ENCODE measurements around the gene SKAP1. TPM values are rescaled to one million over a fixed set of nuclear protein-coding genes. Genes with fewer than 3 reads are reported as not detected.

SKAP1 gene
- polyA plus RNA-seq, 3 donors = 0.13 to 1.0 (median 0.52) TPM

DNA sequence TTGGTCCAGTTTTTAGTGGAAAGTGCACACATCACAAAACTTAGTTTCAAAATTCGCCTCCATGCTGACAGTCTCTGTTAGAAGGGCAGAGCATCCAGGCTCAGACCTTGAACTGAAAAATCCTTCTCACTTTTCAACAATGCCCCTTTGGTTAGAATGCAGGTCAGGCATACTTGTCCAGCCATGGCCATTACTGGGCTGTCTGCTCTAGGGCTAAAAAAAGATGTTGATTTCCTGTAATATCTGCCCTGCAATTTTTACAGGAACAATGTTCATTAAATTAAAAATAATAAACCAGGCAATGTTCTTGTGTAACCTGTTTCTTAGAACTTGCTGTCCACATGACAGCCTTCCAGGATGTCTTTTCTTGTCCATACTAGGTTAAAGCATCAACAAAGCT, 200.1 kb downstream of the SKAP1 start:
- Histone ChIP-seq H2AFZ (ENCODE audit: insufficient read depth, low read depth, low read length, poor library complexity, severe bottlenecking) (no peak overlapping the region), H3K27me3 (ENCODE audit: control insufficient read depth in 2 of 2, insufficient read depth in 2 of 2, low read length in 2 of 2) (peaks cover 2 to 15% of the 10 kb centered on the region in 2 donors), H3K4me2 (replicated peaks; ENCODE audit: extremely low read depth, low read length, poor library complexity, severe bottlenecking) (no peak overlapping the region), H3K4me3 (replicated peaks in 1 of 3; ENCODE audit: low read depth in 2 of 3, low read length in 3 of 3) (no peak overlapping the region), H3K9ac (ENCODE audit: insufficient read depth, low read length, poor library complexity, severe bottlenecking) (no peak overlapping the region), H3K9me3 (replicated peaks in 1 of 2; ENCODE audit: control insufficient read depth in 1 of 2, insufficient read depth in 1 of 2, low read length in 2 of 2) (no peaks in the 10 kb centered on the region), H3K27ac (ENCODE audit: low read depth in 1 of 2, low read length in 2 of 2) (no peak overlapping the region), H4K20me1 (ENCODE audit: insufficient read depth, low read length) (no peaks in the 10 kb centered on the region), H3K4me1 (ENCODE audit: control insufficient read depth in 1 of 2, insufficient read depth in 2 of 2, low read length in 2 of 2) (no peaks in the 10 kb centered on the region), H3K79me2 (ENCODE audit: insufficient read depth, low read length) (no peaks in the 10 kb centered on the region), H3K36me3 (replicated peaks in 1 of 2; ENCODE audit: control insufficient read depth in 1 of 2, insufficient read depth in 2 of 2, low read length in 2 of 2) (no peaks in the 10 kb centered on the region)
- no peak for DNase-seq
- H3K4me3 Mint-ChIP-seq = no peak overlapping the region
- intact Hi-C loops (cut with micrococcal nuclease) = no loop called here
- TF ChIP-seq, protein P1, sequence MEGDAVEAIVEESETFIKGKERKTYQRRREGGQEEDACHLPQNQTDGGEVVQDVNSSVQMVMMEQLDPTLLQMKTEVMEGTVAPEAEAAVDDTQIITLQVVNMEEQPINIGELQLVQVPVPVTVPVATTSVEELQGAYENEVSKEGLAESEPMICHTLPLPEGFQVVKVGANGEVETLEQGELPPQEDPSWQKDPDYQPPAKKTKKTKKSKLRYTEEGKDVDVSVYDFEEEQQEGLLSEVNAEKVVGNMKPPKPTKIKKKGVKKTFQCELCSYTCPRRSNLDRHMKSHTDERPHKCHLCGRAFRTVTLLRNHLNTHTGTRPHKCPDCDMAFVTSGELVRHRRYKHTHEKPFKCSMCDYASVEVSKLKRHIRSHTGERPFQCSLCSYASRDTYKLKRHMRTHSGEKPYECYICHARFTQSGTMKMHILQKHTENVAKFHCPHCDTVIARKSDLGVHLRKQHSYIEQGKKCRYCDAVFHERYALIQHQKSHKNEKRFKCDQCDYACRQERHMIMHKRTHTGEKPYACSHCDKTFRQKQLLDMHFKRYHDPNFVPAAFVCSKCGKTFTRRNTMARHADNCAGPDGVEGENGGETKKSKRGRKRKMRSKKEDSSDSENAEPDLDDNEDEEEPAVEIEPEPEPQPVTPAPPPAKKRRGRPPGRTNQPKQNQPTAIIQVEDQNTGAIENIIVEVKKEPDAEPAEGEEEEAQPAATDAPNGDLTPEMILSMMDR (IDR thresholded peaks at IDR 0.05) = no peak
- no peak overlapping the region for H3K27ac Mint-ChIP-seq
- peaks cover 4 to 9% (median 5%) of the 10 kb centered on the region in 3 donors for H3K27me3 Mint-ChIP-seq (ENCODE audit: low read depth in 3 of 3)
- no peaks in the 10 kb centered on the region for H3K4me1 Mint-ChIP-seq
- no peaks in the 10 kb centered on the region for H3K36me3 Mint-ChIP-seq
- H3K9me3 Mint-ChIP-seq = no peaks in the 10 kb centered on the region
- WGBS (ENCODE audit: insufficient coverage) = 80% methylated on average over 1 of the region's 1 CpG

DNA sequence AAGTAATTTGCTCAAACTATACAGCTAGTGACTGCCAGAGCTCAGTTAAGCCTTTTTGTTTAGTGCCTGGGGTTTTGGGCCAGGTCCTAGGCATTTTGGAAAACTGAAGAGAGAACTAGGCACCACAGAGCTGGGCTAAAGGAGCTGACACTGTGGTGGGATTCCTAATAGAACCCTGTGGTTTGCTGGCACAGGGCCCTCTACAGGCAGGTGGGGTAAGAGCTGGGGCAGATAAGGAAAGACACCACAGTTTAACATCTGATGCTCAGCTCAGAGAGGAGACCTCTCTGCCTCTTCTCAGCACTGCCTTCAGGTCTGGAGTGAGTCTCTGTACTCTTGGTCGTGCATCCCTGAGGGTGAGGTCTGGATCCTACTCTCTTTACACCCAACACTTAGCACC, 201.3 kb downstream of the SKAP1 start:
- Histone ChIP-seq H3K27me3 (ENCODE audit: control insufficient read depth in 2 of 2, insufficient read depth in 2 of 2, low read length in 2 of 2) (peaks cover 2 to 15% of the 10 kb centered on the region in 2 donors), H3K9ac (ENCODE audit: insufficient read depth, low read length, poor library complexity, severe bottlenecking) (no peak overlapping the region), H3K4me3 (replicated peaks in 1 of 3; ENCODE audit: low read depth in 2 of 3, low read length in 3 of 3) (no peak overlapping the region), H3K79me2 (ENCODE audit: insufficient read depth, low read length) (no peaks in the 10 kb centered on the region), H3K36me3 (replicated peaks in 1 of 2; ENCODE audit: control insufficient read depth in 1 of 2, insufficient read depth in 2 of 2, low read length in 2 of 2) (no peaks in the 10 kb centered on the region), H3K9me3 (replicated peaks in 1 of 2; ENCODE audit: control insufficient read depth in 1 of 2, insufficient read depth in 1 of 2, low read length in 2 of 2) (no peaks in the 10 kb centered on the region), H3K4me1 (ENCODE audit: control insufficient read depth in 1 of 2, insufficient read depth in 2 of 2, low read length in 2 of 2) (no peaks in the 10 kb centered on the region), H2AFZ (ENCODE audit: insufficient read depth, low read depth, low read length, poor library complexity, severe bottlenecking) (no peak overlapping the region), H3K4me2 (replicated peaks; ENCODE audit: extremely low read depth, low read length, poor library complexity, severe bottlenecking) (no peak overlapping the region), H4K20me1 (ENCODE audit: insufficient read depth, low read length) (no peaks in the 10 kb centered on the region), H3K27ac (ENCODE audit: low read depth in 1 of 2, low read length in 2 of 2) (no peak overlapping the region)
- Mint-ChIP-seq H3K36me3 (no peaks in the 10 kb centered on the region), H3K9me3 (no peaks in the 10 kb centered on the region), H3K27ac (no peak overlapping the region), H3K27me3 (ENCODE audit: low read depth in 3 of 3) (peaks cover 4 to 10% (median 5%) of the 10 kb centered on the region in 3 donors), H3K4me1 (no peaks in the 10 kb centered on the region), H3K4me3 (no peak overlapping the region)
- intact Hi-C loops (cut with micrococcal nuclease) = no loop called here
- DNase-seq = no peak
- no CpG with 5 or more reads among the region's 1 CpG for WGBS (ENCODE audit: insufficient coverage)
- TF ChIP-seq, protein P1 (IDR thresholded peaks at IDR 0.05) = no peak
